Activated B cell treated with CpG ODN at 0.5 μM for 24 hours (primary cell): ENCODE measurements around the gene MAP3K15. TPM values are rescaled to one million over a fixed set of nuclear protein-coding genes. Genes with fewer than 3 reads are reported as not detected.

Source experiments
- ATAC-seq: fragments of 200-7000 bp; cut with Tn5 transposase; one replicate; pipeline ENCODE4 v1.10.0; 2021; ENCODE audit warnings: low read depth, mild to moderate bottlenecking, moderate library complexity
- CTCF ChIA-PET: fragments of 350-600 bp; sonication (Branson Sonifier 250); formaldehyde crosslinking; loops from one replicate; lab custom pipeline; 2021; ENCODE audit warnings: antibody characterized with exemption; lab: Charles Lee
- POLR2A ChIA-PET: fragments of 350-600 bp; sonication (Branson Sonifier 250); formaldehyde crosslinking; loops from one replicate; lab custom pipeline; 2021; ENCODE audit warnings: antibody characterized with exemption; lab: Charles Lee
- DNase-seq: peaks from one replicate; pipeline ENCODE4 v3.0.0; 2022
- H3K27ac Mint-ChIP-seq: one replicate; pipeline ENCODE4 v1.8.0; 2020; ENCODE audit warnings: mixed read lengths
- H3K27me3 Mint-ChIP-seq: one replicate; pipeline ENCODE4 v1.8.0; 2021; ENCODE audit warnings: mixed read lengths
- H3K36me3 Mint-ChIP-seq: one replicate; pipeline ENCODE4 v1.8.0; 2021; ENCODE audit warnings: low read depth, mixed read lengths
- H3K4me1 Mint-ChIP-seq: one replicate; pipeline ENCODE4 v1.8.0; 2021; ENCODE audit warnings: mixed read lengths
- H3K4me3 Mint-ChIP-seq: one replicate; pipeline ENCODE4 v1.8.0; 2020; ENCODE audit warnings: mild to moderate bottlenecking, mixed read lengths
- H3K9me3 Mint-ChIP-seq: one replicate; pipeline ENCODE4 v1.8.0; 2020; ENCODE audit warnings: mixed read lengths
- intact Hi-C: fragments of 100-400 bp; cut with micrococcal nuclease; formaldehyde crosslinking; loops from one replicate; pipeline ENCODE4 v1.15.1; 2024
- total RNA-seq: library from RNA; stranded (reverse); gene quantifications from 2 replicates; pipeline ENCODE4 v1.2.3, GENCODE V29; 2022
- TF ChIP-seq, protein P1 (sequence below): fragments of 200-600 bp; IDR thresholded peaks from one replicate; pipeline ENCODE4 v1.8.0; 2022; ENCODE audit warnings: antibody characterized with exemption, mild to moderate bottlenecking

The MAP3K15 gene
- total RNA-seq, 1 donor from 2014 or later = 0.11 TPM

DNA sequence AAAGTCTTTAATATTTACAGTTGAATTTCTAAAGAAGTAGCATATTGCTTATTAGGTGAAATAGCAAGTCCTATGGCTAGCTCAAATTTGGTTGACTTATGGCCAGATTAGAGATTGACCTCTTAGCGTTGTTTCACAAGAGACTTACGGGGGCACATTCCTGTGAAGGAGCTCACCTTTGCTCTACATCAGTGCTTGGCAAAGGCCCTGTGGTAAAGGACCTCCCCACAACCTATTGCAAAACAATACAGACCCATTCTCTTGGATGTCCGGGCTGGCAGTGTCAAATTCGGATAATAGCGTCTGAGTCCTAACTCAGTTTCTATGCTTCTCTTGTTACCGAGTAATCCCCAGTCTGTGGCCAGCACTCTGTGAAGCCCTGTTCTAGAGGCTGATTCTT is 160.7 kb downstream of the MAP3K15 start:
- peaks cover 78% of the 10 kb centered on the region for H3K36me3 Mint-ChIP-seq
- intact Hi-C loops = no loop called here
- no peak for DNase-seq
- no peak overlapping the region for H3K27ac Mint-ChIP-seq
- no peaks in the 10 kb centered on the region for H3K9me3 Mint-ChIP-seq
- H3K4me1 Mint-ChIP-seq = peaks cover 12% of the 10 kb centered on the region
- no peak overlapping the region for H3K4me3 Mint-ChIP-seq
- POLR2A ChIA-PET = no interaction called here
- CTCF ChIA-PET = no interaction called here
- ATAC-seq = no peak
- TF ChIP-seq, protein P1, sequence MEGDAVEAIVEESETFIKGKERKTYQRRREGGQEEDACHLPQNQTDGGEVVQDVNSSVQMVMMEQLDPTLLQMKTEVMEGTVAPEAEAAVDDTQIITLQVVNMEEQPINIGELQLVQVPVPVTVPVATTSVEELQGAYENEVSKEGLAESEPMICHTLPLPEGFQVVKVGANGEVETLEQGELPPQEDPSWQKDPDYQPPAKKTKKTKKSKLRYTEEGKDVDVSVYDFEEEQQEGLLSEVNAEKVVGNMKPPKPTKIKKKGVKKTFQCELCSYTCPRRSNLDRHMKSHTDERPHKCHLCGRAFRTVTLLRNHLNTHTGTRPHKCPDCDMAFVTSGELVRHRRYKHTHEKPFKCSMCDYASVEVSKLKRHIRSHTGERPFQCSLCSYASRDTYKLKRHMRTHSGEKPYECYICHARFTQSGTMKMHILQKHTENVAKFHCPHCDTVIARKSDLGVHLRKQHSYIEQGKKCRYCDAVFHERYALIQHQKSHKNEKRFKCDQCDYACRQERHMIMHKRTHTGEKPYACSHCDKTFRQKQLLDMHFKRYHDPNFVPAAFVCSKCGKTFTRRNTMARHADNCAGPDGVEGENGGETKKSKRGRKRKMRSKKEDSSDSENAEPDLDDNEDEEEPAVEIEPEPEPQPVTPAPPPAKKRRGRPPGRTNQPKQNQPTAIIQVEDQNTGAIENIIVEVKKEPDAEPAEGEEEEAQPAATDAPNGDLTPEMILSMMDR = no peak
- no peaks in the 10 kb centered on the region for H3K27me3 Mint-ChIP-seq

DNA sequence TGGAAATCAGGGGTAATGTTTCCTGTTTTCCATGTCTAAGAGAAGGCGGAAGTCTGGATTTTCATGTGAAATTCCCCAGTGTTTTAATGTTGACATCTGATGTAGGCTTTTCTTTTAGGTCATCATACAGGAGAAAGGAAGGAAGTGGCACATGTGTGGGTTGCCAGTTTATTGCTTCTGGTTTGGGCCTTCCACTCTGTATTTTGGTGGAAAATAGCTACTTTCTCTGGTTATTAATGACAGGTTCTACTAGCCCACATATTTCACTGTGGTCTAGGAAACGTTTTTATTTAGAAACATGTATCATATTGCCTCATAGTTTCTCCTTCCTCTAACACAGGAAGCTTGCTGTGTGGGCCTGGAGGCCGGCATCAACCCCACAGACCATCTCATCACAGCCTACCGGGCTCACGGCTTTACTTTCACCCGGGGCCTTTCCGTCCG is 164.3 kb downstream of the MAP3K15 start:
- DNase-seq (no peak), ATAC-seq (peak; percentile 79)
- POLR2A ChIA-PET = no interaction called here
- Mint-ChIP-seq H3K36me3 (peaks cover 57% of the 10 kb centered on the region), H3K4me1 (peaks cover 14% of the 10 kb centered on the region), H3K4me3 (no peak overlapping the region), H3K27ac (peak overlapping the region; percentile 87), H3K9me3 (no peaks in the 10 kb centered on the region), H3K27me3 (no peaks in the 10 kb centered on the region)
- intact Hi-C loops = no loop called here
- CTCF ChIA-PET = interaction anchor here (1.0 kb wide), 1 partner anchor 21 kb away, joined by 3 read pairs; no protein-coding TSS in a partner anchor
- TF ChIP-seq, protein P1 = no peak

DNA sequence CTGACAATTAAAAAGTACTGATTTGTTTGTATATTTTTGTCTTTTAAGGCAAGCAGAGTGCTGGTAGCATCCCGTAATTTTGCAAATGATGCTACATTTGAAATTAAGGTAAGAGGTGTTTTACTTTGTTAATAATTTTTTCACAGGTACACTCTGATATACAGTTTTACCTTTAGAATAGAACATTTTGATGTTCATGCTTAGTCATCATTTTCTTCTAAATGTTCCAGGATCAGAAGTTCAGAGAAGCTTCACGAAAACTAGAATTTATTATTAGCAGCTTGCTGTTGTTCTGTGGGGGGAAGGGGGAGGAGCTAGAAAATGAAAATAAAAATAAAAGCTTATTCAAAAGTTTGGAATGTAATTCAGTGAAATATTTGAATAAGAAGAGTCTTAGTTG is 166.0 kb downstream of the MAP3K15 start:
- Mint-ChIP-seq H3K4me1 (peaks cover 21% of the 10 kb centered on the region), H3K4me3 (no peak overlapping the region), H3K27me3 (no peaks in the 10 kb centered on the region), H3K27ac (no peak overlapping the region), H3K9me3 (no peaks in the 10 kb centered on the region), H3K36me3 (peaks cover 43% of the 10 kb centered on the region)
- ChIA-PET POLR2A (interaction anchor here (0.6 kb wide), 1 partner anchor 715 kb away, joined by 3 read pairs; no protein-coding TSS in a partner anchor), CTCF (no interaction called here)
- TF ChIP-seq, protein P1 = no peak
- no peak for ATAC-seq
- intact Hi-C loops = no loop called here
- DNase-seq = no peak

DNA sequence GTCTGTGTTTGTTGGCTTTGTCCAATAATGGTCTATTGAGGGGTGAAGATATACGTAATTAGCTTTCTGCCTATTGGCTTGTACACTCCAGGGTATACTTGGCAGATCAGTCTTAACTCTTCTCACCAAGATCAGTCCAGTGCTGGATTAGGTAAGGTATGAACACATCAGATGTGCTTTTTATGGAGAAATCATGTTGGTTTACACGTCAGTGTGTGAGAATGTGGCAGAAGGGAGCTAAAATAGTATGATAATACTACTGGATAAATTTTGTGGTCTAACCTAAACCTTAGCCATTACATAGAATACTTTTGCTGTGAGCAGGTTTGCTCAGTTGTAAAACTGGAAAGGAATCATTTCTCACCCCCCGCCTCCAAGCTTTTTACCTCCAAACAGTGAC is 167.4 kb downstream of the MAP3K15 start:
- intact Hi-C loops = no loop called here
- Mint-ChIP-seq H3K27me3 (no peaks in the 10 kb centered on the region), H3K36me3 (peaks cover 35% of the 10 kb centered on the region), H3K9me3 (no peaks in the 10 kb centered on the region), H3K4me1 (peaks cover 25% of the 10 kb centered on the region), H3K27ac (no peak overlapping the region), H3K4me3 (no peak overlapping the region)
- ChIA-PET POLR2A (no interaction called here), CTCF (no interaction called here)
- TF ChIP-seq, protein P1 = no peak
- DNase-seq (no peak), ATAC-seq (no peak)

DNA sequence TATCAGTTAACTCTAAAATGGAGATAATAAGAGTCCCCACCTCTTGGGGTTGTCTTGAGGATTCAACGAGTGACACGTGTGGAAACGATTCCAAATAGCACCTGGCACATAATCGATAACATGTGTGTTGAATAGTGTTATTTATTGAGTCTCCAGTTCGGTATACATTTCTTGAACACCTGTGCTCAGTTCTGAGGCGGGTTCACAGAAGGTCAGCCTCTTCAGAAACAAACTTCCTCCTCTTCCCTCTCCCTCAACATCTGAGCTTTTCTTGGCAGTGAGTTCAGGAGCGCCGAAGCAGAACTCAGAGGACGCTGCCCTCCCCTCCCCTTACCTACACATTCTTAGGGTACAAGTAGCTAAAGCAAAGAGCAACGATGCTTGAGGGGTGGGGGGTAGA is 170.6 kb downstream of the MAP3K15 start:
- H3K36me3 Mint-ChIP-seq = peaks cover 13% of the 10 kb centered on the region
- no peak overlapping the region for H3K27ac Mint-ChIP-seq
- CTCF ChIA-PET = no interaction called here

More for the DNA sequence above, 170.6 kb downstream of the MAP3K15 start:
- DNase-seq = no peak
- Mint-ChIP-seq H3K27me3 (peaks cover 1% of the 10 kb centered on the region), H3K4me3 (peak overlapping the region; percentile 88), H3K4me1 (peaks cover 14% of the 10 kb centered on the region), H3K9me3 (no peaks in the 10 kb centered on the region)
- intact Hi-C loops = no loop called here
- POLR2A ChIA-PET = interaction anchor here (0.7 kb wide), 1 partner anchor 13 kb away, joined by 7 read pairs; no protein-coding TSS in a partner anchor
- no peak for ATAC-seq
- TF ChIP-seq, protein P1 = no peak
